ENCODE measurements around the gene BYSL. TPM values are rescaled to one million over a fixed set of nuclear protein-coding genes. Genes with fewer than 3 reads are reported as not detected.

The BYSL gene
- polyA plus RNA-seq, 1 donor from 2014 or later: 19.8 TPM

- TF ChIP-seq POLR2AphosphoS5 (IDR thresholded peaks at IDR 0.05) (no peak), SMC3 (conservative IDR thresholded peaks at IDR 0.05; ENCODE audit: poor library complexity) (no peak), TAF1 (IDR thresholded peaks at IDR 0.05; ENCODE audit: low read depth) (no peak), REST (IDR thresholded peaks at IDR 0.05; ENCODE audit: borderline replicate concordance) (no peak), EP300 (conservative IDR thresholded peaks at IDR 0.05; ENCODE audit: poor library complexity, severe bottlenecking) (no peak), CTCF (IDR thresholded peaks at IDR 0.05; ENCODE audit: poor library complexity, severe bottlenecking) (no peak), RAD21 (conservative IDR thresholded peaks at IDR 0.05) (no peak)
- H4K20me1 ChIP-seq (ENCODE audit: insufficient read depth): no peaks in the 10 kb centered on the region
- no peaks in the 10 kb centered on the region for H3K79me2 ChIP-seq (replicated peaks; ENCODE audit: insufficient read depth, low read length)
- H3K4me2 ChIP-seq (ENCODE audit: low read length): no peak overlapping the region
- H2AFZ ChIP-seq (ENCODE audit: low read depth, low read length): no peak overlapping the region
- no peaks in the 10 kb centered on the region for H3K9me2 ChIP-seq (ENCODE audit: insufficient read depth, low read length)
- no peaks in the 10 kb centered on the region for H3K36me3 ChIP-seq (ENCODE audit: insufficient read depth, low read length)
- no peaks in the 10 kb centered on the region for H3K9me3 ChIP-seq (ENCODE audit: low read length)
- H3K4me3 ChIP-seq (ENCODE audit: low read length): no peak overlapping the region
- H3F3A ChIP-seq (ENCODE audit: insufficient read depth, low read length, poor library complexity, severe bottlenecking): no peaks in the 10 kb centered on the region
- H3K27ac ChIP-seq (ENCODE audit: low read length): no peak overlapping the region
- no peak overlapping the region for H3K9ac ChIP-seq (ENCODE audit: low read length)
- H3K27me3 ChIP-seq (ENCODE audit: insufficient read depth, low read depth, low read length): no peaks in the 10 kb centered on the region
Observed at GRCh38 chr6:41934278-41935192, 13.2 kb downstream of the BYSL start.

GRCh38 chr6:41935193-41935574 lies 13.9 kb downstream of the BYSL start:
- Histone ChIP-seq H4K20me1 (ENCODE audit: insufficient read depth) (no peaks in the 10 kb centered on the region), H3K9me2 (ENCODE audit: insufficient read depth, low read length) (no peaks in the 10 kb centered on the region), H3K79me2 (replicated peaks; ENCODE audit: insufficient read depth, low read length) (no peaks in the 10 kb centered on the region), H3K36me3 (ENCODE audit: insufficient read depth, low read length) (no peaks in the 10 kb centered on the region), H2AFZ (ENCODE audit: low read depth, low read length) (no peak overlapping the region), H3K4me3 (ENCODE audit: low read length) (no peak overlapping the region), H3K9ac (ENCODE audit: low read length) (no peak overlapping the region), H3K27me3 (ENCODE audit: insufficient read depth, low read depth, low read length) (no peaks in the 10 kb centered on the region), H3K9me3 (ENCODE audit: low read length) (no peaks in the 10 kb centered on the region), H3K4me2 (ENCODE audit: low read length) (no peak overlapping the region), H3F3A (ENCODE audit: insufficient read depth, low read length, poor library complexity, severe bottlenecking) (no peaks in the 10 kb centered on the region), H3K27ac (ENCODE audit: low read length) (no peak overlapping the region)
- TF ChIP-seq EZH2 (IDR thresholded peaks at IDR 0.05; ENCODE audit: borderline replicate concordance, insufficient read depth, low read length, poor library complexity, severe bottlenecking) (no peak), RAD21 (conservative IDR thresholded peaks at IDR 0.05) (no peak), REST (IDR thresholded peaks at IDR 0.05; ENCODE audit: borderline replicate concordance) (no peak), POLR2AphosphoS5 (IDR thresholded peaks at IDR 0.05) (no peak), MXI1 (conservative IDR thresholded peaks at IDR 0.05; ENCODE audit: poor library complexity, severe bottlenecking) (no peak), CTCF (IDR thresholded peaks at IDR 0.05; ENCODE audit: poor library complexity, severe bottlenecking) (no peak), EP300 (conservative IDR thresholded peaks at IDR 0.05; ENCODE audit: poor library complexity, severe bottlenecking) (no peak), TAF1 (IDR thresholded peaks at IDR 0.05; ENCODE audit: low read depth) (no peak), SMC3 (conservative IDR thresholded peaks at IDR 0.05; ENCODE audit: poor library complexity) (no peak)
